ENCODE data around the gene SHISAL1. TPM values are rescaled to one million over a fixed set of nuclear protein-coding genes. Genes with fewer than 3 reads are reported as not detected.

The SHISAL1 gene
- total RNA-seq, 1 experiment from 2014 or later: 2.9 TPM

DNA sequence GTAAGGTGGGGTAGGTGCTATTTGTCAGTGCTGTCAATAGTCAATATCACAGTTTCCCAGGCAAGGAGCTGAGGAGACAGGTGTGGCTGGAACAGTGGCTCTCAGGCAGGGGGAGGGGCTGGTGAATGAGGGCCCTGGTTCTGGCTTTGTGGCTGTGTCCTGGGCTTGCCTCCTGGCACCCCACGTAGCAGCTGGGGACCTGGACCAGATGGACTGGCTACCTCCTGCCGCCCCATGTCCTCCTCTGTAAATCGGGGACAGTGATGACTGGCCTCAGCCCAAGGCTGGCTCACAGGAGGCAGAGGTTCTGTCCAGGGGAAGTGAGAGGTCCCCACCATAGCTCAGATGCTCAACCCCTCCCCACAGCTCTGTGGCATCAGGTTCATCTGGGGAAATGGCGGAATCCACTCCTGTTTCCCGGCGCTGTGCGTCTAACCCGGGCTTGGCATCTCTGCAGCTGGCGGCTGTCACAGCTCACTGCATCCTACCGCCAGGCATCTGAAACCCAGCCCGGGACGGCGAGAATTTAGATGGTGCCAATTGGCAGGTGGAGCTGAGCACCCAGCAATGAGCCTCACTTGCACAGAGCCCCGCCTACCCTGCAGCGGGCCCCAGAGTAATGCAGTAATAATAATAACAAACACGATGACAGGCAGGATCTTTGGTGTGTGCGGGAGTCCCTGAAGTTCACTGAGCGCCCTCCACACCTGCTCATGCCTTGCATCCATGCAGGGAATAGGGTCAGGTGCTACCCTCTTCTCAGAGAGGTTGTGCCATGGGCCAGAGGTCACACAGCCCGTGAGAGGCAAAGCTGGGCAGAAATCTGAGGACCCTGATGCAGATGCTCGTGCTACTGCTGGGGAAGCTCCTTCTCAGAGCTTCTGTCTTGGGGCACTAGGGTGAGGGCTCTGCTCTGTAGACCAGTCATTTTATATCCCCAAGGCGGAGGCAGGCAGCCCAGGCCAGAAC, 27.8 kb upstream of the SHISAL1 start:
- H3K4me1 ChIP-seq (ENCODE audit: insufficient read depth, low read length): no peaks in the 10 kb centered on the region
- no peaks in the 10 kb centered on the region for H3K36me3 Mint-ChIP-seq (ENCODE audit: insufficient read depth in 1 of 3, low read depth in 3 of 3)
- H3K27ac ChIP-seq (ENCODE audit: insufficient read length, low read depth, low read length): no peak overlapping the region
- H2BK15ac ChIP-seq (ENCODE audit: low read depth, low read length): no peak overlapping the region
- WGBS (ENCODE audit: extremely low coverage, insufficient read length, low lambda C conversion rate): no CpG with 5 or more reads among the region's 21 CpGs
- H3K9me3 Mint-ChIP-seq: no peaks in the 10 kb centered on the region; a peak in 1 of 5 replicates
- H3K18ac ChIP-seq (ENCODE audit: insufficient read length, low read depth, low read length): no peak overlapping the region
- no peak overlapping the region for H3K4me2 ChIP-seq (ENCODE audit: insufficient read depth, insufficient read length, low read length)
- no peaks in the 10 kb centered on the region for H3K79me1 ChIP-seq (ENCODE audit: insufficient read depth, low read depth, low read length, poor library complexity, severe bottlenecking)
- no peak for DNase-seq
- H3K27ac Mint-ChIP-seq: no peak overlapping the region
- H2BK5ac ChIP-seq (ENCODE audit: insufficient read length, low read length): no peak overlapping the region
- H4K8ac ChIP-seq (replicated peaks; ENCODE audit: insufficient read length, low read depth, low read length): no peak overlapping the region
- H2BK120ac ChIP-seq (ENCODE audit: low read depth, low read length, poor library complexity, severe bottlenecking): no peak overlapping the region
- no peak overlapping the region for H4K5ac ChIP-seq (ENCODE audit: insufficient read length, low read depth, low read length)
- H3K14ac ChIP-seq (ENCODE audit: insufficient read depth, low read length): no peak overlapping the region; the same call in 1 of the 2 replicates
- peaks cover 30% of the 10 kb centered on the region for H3K27me3 Mint-ChIP-seq (ENCODE audit: low read depth)
- H3K79me2 ChIP-seq (ENCODE audit: insufficient read depth, low read length): no peaks in the 10 kb centered on the region
- H3K56ac ChIP-seq (ENCODE audit: insufficient read length, low read depth, low read length): no peak overlapping the region
- no peak overlapping the region for H3K4me3 Mint-ChIP-seq
- H4K20me1 ChIP-seq (ENCODE audit: control insufficient read depth, insufficient read depth, insufficient read length): no peaks in the 10 kb centered on the region
- H4K91ac ChIP-seq (ENCODE audit: insufficient read length, low read depth, low read length): no peak overlapping the region
- no peak overlapping the region for H3K4ac ChIP-seq (ENCODE audit: low read depth, low read length)
- H2AK5ac ChIP-seq (ENCODE audit: insufficient read length, low read length): no peak overlapping the region
- H3K4me1 Mint-ChIP-seq: peaks cover 14 to 23% of the 10 kb centered on the region in 2 experiments
- H3K23me2 ChIP-seq (ENCODE audit: insufficient read length, low read depth, low read length, poor library complexity, severe bottlenecking): no peaks in the 10 kb centered on the region
- no peaks in the 10 kb centered on the region for H3K27me3 ChIP-seq (ENCODE audit: insufficient read depth, low read length)
- no peak overlapping the region for H3K23ac ChIP-seq (ENCODE audit: insufficient read length, low read depth, low read length)
- no peaks in the 10 kb centered on the region for H3K9me3 ChIP-seq (ENCODE audit: control insufficient read depth, low read depth, low read length)
- H3K9ac ChIP-seq (ENCODE audit: extremely low read depth, insufficient read length, low read length): no peak overlapping the region
- H2BK20ac ChIP-seq (ENCODE audit: low read depth, low read length, poor library complexity, severe bottlenecking): no peak overlapping the region
- no peak overlapping the region for H2AFZ ChIP-seq (ENCODE audit: low read length)
- H3T11ph ChIP-seq (ENCODE audit: low read length): no peak overlapping the region
- H2BK12ac ChIP-seq (ENCODE audit: insufficient read length, low read depth, low read length): no peak overlapping the region
- TF ChIP-seq, protein P1, sequence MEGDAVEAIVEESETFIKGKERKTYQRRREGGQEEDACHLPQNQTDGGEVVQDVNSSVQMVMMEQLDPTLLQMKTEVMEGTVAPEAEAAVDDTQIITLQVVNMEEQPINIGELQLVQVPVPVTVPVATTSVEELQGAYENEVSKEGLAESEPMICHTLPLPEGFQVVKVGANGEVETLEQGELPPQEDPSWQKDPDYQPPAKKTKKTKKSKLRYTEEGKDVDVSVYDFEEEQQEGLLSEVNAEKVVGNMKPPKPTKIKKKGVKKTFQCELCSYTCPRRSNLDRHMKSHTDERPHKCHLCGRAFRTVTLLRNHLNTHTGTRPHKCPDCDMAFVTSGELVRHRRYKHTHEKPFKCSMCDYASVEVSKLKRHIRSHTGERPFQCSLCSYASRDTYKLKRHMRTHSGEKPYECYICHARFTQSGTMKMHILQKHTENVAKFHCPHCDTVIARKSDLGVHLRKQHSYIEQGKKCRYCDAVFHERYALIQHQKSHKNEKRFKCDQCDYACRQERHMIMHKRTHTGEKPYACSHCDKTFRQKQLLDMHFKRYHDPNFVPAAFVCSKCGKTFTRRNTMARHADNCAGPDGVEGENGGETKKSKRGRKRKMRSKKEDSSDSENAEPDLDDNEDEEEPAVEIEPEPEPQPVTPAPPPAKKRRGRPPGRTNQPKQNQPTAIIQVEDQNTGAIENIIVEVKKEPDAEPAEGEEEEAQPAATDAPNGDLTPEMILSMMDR (conservative IDR thresholded peaks at IDR 0.05): no peak
